MG63 (cell line): Measurements from ENCODE around the gene MOBP. TPM values are rescaled to one million over a fixed set of nuclear protein-coding genes. Genes with fewer than 3 reads are reported as not detected.

Experiments
- DNase-seq: peaks from one replicate; pipeline ENCODE4 v3.0.0-alpha.2; 2020
- H3K27me3 ChIP-seq: fragments of 250-450 bp; sonication (Bioruptor Pico); 2 replicates; pipeline ENCODE4 v1.5.1; 2020; ENCODE audit warnings: mild to moderate bottlenecking, moderate library complexity
- H3K36me3 ChIP-seq: fragments of 250-450 bp; sonication (Bioruptor Pico); 2 replicates; pipeline ENCODE4 v1.5.1; 2020; ENCODE audit warnings: mild to moderate bottlenecking, moderate library complexity
- H3K4me3 ChIP-seq: fragments of 250-450 bp; sonication (Bioruptor Pico); 2 replicates; pipeline ENCODE4 v1.5.1; 2020; ENCODE audit warnings: mild to moderate bottlenecking, moderate library complexity
- H3K9me3 ChIP-seq: fragments of 250-450 bp; sonication (Bioruptor Pico); 2 replicates; pipeline ENCODE4 v1.5.1; 2020; ENCODE audit warnings: mild to moderate bottlenecking, moderate library complexity
- total RNA-seq: library from RNA; depleted of rRNA; stranded (reverse); fragments of >200 nt; shearing (Covaris generic); gene quantifications from 2 replicates; pipeline ENCODE4 v1.2.3, GENCODE V29; 2014; ENCODE audit warnings: low replicate concordance; rRNA removed

Gene MOBP
- total RNA-seq, 1 experiment from 2014 or later, result not detected

- Histone ChIP-seq H3K4me3 (no peak overlapping the region), H3K27me3 (no peaks in the 10 kb centered on the region), H3K9me3 (no peaks in the 10 kb centered on the region), H3K36me3 (no peaks in the 10 kb centered on the region)
- DNase-seq, result no peak
These were observed 83.0 kb downstream of the MOBP start for GRCh38 chr3:39550354-39551051.

Other genes starting within 250 kb of the MOBP start
- not detected in 2 replicates for gene CX3CR1, start 187.6 kb upstream of the MOBP start, total RNA-seq
- not detected in 2 replicates for gene CCR8, start 138.0 kb upstream of the MOBP start, total RNA-seq
- 18.2 and 28.8 TPM in 2 replicates for gene SLC25A38, start 84.3 kb upstream of the MOBP start, total RNA-seq
- 1,752 and 2,233 TPM in 2 replicates for gene RPSA, start 61.0 kb upstream of the MOBP start, total RNA-seq